WTC11 (cell line): ENCODE results near the gene PTPRK.

Experiments
- CREB1 ChIP-seq: sonication (generic); formaldehyde crosslinking; IDR thresholded peaks from 2 replicates; pipeline ENCODE4 v1.8.0; 2023; ENCODE audit warnings: mild to moderate bottlenecking, missing genetic modification reagents
- CTCF ChIP-seq: fragments of 200-600 bp; IDR thresholded peaks from 2 replicates; pipeline ENCODE4 v1.8.0; 2022; ENCODE audit warnings: antibody characterized with exemption
- ERG ChIP-seq: fragments of 250-450 bp; sonication (Bioruptor Pico); IDR thresholded peaks from 2 replicates; pipeline ENCODE4 v1.8.0; 2021; ENCODE audit warnings: mild to moderate bottlenecking
- JUN ChIP-seq: sonication (generic); formaldehyde crosslinking; IDR thresholded peaks from 2 replicates; pipeline ENCODE4 v1.8.0; 2023; ENCODE audit warnings: mild to moderate bottlenecking, missing genetic modification reagents
- NR1H2 ChIP-seq: sonication (generic); formaldehyde crosslinking; IDR thresholded peaks from 2 replicates; pipeline ENCODE4 v1.9.0; 2021; ENCODE audit warnings: mild to moderate bottlenecking, moderate library complexity, missing genetic modification reagents
- PREB ChIP-seq: sonication (generic); formaldehyde crosslinking; IDR thresholded peaks from 2 replicates; pipeline ENCODE4 v1.8.1; 2022; ENCODE audit warnings: mild to moderate bottlenecking, missing genetic modification reagents, moderate library complexity, borderline replicate concordance
- TP53 ChIP-seq: sonication (generic); formaldehyde crosslinking; IDR thresholded peaks from 2 replicates; pipeline ENCODE4 v1.8.1; 2023; ENCODE audit warnings: mild to moderate bottlenecking, missing genetic modification reagents
- ZNF138 ChIP-seq: sonication (generic); formaldehyde crosslinking; conservative IDR thresholded peaks from 2 replicates; pipeline ENCODE4 v1.8.1; 2022; ENCODE audit warnings: mild to moderate bottlenecking, moderate library complexity, missing genetic modification reagents
- ZNF232 ChIP-seq: sonication (generic); formaldehyde crosslinking; IDR thresholded peaks from 2 replicates; pipeline ENCODE4 v1.8.0; 2022; ENCODE audit warnings: mild to moderate bottlenecking, missing genetic modification reagents
- ZNF425 ChIP-seq: fragments of 250-450 bp; sonication (Bioruptor Pico); conservative IDR thresholded peaks from 2 replicates; pipeline ENCODE4 v1.9.0; 2021; ENCODE audit warnings: mild to moderate bottlenecking
- ZNF512 ChIP-seq: sonication (generic); formaldehyde crosslinking; IDR thresholded peaks from 2 replicates; pipeline ENCODE4 v1.8.1; 2022; ENCODE audit warnings: missing genetic modification reagents, borderline replicate concordance

GRCh38 chr6:128271527-128271926 lies 248.9 kb downstream of the PTPRK start:
- TF ChIP-seq ERG (CRISPR knock-in tag) (no peak), CREB1 (no peak), CTCF (no peak), NR1H2 (CRISPR knock-in tag) (no peak), JUN (CRISPR knock-in tag) (no peak), PREB (CRISPR knock-in tag) (no peak), TP53 (CRISPR knock-in tag) (no peak), ZNF512 (no peak), ZNF425 (no peak), ZNF232 (no peak), ZNF138 (CRISPR knock-in tag) (no peak)
